NCI-H187 (cell line): Measurements from ENCODE around the gene PPT2.
"Not testable (repeated sequence)": the region's sequence is repeated elsewhere in the genome, so short reads cannot be mapped to it uniquely, and the experiment has no call there.

Experiments used
- DNase-seq, 2 experiments: peaks; one replicate each; lab custom pipeline; 2025; lab: John Stamatoyannopoulos, UW

Gene PPT2

GRCh38 chr6:32189742-32190053, 35.8 kb downstream of the PPT2 start:
- no peak for DNase-seq

DNA sequence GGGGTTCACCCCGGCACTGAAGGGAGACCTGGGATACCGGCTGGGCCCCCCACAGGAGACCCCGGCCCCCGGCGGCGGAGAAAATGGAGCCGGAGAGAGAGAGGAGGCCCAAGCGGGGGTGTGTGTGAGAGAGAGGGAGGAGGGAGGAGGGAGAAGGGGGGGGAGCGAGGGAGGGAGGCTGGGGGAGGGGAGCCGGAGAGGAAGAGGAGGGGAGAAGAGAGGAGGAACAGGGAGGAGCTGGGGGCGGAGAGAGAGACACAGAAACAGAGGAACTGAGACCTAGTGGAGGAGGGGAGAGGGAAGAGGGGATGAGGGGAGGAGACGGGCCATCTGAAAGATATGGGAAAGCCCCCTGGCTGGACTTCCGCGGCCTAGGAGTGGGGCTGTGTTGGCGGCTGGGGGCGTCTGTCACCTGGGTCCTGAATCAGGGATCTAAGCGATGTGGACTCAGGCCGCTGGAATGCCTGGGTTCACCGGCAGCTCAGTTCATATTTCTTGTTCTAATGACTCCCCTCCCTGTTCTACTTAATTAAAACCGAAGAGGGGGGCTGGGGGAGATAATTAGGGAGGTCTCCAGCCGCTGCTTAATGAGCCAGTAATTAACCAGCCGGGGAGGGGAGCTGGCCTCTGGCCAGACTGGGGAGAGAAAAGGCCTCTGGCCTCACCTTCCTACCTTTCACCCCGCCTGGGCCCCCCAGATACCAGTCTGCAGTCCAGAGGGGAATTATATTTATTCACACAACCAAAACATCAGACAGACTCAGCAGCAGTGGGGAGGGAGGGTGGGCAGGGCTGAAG, 36.3 kb downstream of the PPT2 start, which contains the start of gene PBX2:
Gene PBX2, minus strand, starts transcription at position 149 of the 798 bp plus-strand sequence. CDS start 287 bp downstream, outside the sequence.
- peak; percentile 20 to 36 for DNase-seq

DNA sequence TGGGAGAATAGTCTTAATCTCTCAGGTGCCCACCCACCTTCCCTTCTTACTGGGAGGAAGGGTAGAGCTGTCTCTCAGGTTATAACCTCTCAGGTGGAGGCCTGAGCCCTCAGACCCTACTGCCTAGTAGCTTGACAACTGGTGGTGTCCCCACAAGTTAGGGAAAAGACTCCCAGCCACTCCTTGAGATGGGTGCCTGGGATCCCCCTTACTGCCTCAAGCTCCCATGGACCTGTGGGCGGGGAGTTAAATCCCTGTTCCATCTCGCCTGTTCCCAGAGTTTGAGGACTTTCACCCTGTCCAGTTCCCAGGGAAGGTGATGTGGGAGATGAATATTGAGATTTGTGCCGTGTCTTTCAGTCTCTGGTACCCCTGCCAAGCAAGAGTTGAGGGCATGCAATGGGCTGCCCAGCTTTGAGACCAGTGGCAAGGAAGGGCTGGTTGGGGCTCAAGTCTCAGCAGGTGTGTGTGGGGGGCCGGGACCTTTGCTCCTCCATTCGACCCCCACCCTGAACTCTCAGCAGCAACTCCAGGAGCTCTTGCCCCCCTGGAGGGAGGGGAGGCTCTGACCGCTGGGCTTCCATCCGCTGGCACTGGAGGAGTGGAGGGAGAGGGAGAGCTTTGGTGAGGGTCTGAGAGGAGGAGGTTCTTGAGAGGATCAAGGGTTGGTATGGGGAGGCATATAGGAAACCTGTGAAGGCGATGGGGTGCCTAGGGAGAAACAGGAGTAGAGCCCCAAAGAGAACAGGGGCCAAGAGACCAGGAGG, 37.2 kb downstream of the PPT2 start:
- no peak for DNase-seq

DNA sequence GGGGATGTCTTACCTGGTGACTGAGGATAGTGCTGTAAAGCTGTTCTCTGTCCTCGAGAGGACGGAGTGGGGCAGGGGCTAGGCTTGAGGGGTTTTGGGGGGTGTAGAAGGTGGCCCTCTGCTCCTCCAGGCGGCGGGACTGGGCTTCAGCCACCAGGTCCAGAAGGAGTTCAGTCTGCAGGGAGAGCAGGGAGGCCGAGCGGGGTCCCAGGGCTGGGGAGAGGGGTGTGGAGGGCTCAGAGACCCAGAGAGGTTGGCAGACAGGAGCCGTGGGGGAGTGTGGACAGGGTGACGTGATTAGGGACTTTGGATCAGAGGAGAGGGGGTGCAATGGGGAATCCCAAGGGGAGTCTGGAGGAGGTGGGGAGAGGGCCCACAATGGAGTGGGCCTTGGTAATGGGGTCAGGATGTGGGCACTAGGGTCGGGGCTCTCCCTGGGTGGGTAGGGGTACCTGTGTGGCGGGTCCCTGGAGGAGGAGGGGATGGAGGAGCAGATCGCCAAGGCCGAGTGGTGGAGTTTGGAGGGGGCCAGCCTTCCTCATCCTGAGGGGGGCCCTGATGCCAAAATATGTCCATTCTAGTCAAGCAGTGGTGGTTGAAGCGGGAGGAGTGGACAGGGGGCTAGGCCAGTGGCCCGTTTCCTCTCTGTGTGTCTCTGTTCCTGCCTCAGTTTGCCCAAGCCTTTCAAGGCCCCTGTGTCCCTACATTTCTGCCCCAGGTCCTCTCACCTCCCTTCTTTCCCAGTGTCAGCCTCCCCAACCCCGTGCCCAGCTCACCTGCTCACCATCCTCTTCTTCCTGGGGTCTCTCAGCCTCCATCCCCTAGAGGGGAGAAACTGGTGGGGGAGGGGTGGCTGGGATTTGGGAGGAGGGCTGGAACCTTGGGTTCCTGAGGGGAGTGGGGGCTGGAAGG, 38.0 kb downstream of the PPT2 start:
- no peak for DNase-seq

GRCh38 chr6:32192608-32193039, 38.7 kb downstream of the PPT2 start, which contains the start of gene GPSM3:
Gene GPSM3 (minus strand): TSS chr6:32192643. CDS start chr6:32192513, 130 bp downstream.
- no peak for DNase-seq

DNA sequence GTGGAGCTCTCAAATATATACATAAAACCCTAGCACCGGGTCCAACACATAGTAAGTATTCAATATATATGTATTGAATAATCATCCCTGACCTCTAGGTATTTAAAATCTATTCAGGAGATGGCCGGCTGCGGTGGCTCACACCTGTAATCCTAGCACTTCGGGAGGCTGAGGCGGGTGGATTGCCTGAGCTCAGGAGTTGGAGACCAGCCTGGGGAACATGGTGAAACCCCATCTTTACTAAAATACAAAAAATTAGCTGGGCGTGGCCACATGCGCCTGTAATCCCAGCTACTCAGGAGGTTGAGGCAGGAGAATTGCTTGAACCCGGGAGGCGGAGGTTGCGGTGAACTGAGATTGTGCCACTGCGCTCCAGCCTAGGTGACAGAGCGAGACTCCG, 39.2 kb downstream of the PPT2 start:
- DNase-seq, result not testable (repeated sequence)

- no peak for DNase-seq
These were observed 40.4 kb downstream of the PPT2 start for GRCh38 chr6:32194388-32194787.

DNA sequence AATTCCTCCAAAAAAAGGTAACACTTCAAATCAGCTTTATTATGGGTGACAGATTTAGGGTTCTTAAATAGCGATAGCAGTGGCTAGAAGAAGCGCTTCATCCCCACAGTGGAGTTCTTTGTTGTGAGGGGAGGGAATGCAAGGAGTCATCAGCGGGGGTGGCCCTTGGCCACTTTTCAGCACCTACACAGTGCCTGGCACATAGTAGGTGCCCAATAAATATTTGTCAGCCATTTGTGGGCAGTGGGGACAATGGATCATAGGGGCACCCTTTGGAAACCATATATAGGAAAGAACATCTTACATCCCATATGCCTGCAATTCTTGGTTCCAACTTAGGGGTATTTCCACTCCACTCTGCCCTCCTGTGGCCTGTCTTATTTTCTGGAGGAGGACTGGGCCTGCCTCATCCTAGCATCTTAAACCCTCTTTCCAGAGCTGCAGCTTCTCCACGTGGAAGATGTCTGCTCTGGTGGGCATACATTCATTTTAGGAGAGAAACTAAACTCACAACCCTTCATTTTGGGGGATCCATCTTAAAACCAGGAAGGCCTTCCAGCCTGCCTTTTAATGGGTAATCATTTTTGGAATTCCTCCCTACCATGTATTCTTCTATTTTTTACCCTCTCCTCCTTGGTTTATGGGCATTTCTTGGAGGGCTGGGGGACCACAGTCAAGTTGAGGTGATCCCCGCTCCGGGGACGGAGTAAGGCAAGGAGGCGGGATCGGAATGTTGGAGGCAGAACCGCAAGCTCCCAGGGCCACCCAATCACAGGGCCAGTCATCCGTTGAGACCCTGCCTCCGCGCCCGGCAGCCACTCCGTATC, 41.1 kb downstream of the PPT2 start:
- DNase-seq, result no peak

DNA sequence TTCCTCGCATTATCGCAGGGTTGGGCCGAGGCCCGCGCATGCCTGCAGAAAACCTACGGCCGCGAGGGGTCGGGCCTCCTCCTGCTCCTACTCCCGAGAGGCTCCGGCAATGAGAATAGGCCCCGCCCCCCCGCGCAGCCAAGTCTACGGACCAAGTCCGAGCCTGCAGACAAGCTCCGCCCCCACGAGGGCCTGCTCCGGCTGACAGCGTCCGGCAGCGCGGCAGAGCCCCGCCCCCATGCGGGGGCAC, 41.6 kb downstream of the PPT2 start:
- peak; percentile 97 to 99 for DNase-seq

GRCh38 chr6:32195902-32196681, 42.2 kb downstream of the PPT2 start:
- peak in 1 of 2 experiments; percentile 8 for DNase-seq

GRCh38 chr6:32196682-32197616, 43.0 kb downstream of the PPT2 start:
- DNase-seq, result no peak

- no peak for DNase-seq
These were observed 44.4 kb downstream of the PPT2 start for GRCh38 chr6:32198345-32198696.

DNA sequence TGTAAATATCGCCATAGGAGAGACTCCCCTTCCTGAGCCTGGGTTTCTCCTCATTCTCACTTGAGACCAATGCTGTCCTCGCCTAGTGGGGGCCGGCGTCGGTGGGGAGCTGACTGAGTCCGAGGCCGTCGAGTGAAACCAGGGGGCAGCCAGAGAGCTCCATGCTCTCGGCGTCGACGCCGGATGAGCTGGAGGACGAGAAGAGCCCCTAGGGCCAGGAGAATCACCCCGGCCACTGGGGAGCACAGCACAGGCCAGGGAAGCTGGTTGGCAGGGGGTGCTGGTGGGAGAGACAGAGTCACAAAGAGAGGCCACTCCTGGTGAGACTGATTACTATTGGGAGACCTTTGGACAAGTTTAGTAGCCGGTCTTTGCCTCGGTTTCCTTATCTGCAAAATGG, 44.9 kb downstream of the PPT2 start:
- no peak for DNase-seq

DNA sequence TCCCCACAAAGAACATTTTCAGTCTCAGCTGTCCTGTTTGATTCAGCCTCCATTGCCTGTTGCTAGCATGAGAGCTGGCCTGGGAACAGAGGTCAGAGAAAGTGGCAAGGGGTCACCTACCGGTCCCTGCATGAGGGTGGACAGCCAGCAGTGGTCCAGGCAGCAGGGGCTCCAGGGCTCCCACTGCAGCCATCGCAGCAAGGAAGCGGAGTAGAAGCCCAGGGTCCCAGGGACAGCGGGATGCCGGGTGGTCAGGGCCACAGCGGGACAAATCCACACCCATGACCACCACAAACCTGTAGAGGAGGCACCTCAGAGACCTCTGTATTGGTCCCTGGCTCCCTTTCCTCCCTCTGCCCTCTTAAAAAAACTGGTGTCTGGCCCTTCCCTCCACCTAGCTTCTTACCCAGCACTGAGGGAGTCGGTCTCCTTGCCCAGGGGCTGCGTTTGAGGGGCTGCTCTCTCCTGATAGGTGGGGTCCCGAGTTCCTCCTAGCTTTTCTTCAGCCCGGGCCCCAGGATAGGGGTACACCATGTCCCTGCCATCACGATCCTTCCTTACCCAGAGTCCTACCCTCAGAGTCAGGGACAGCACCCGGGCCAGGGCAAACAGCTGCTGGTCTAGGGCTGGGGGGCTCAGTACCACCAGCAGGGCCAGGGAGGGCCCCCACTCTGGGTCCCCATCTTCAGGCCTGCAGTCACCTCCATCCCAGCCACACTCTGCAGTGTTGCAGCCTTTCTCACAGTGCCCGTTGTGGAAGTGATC, 47.0 kb downstream of the PPT2 start:
- DNase-seq, result no peak

- DNase-seq, result no peak
These were observed 48.2 kb downstream of the PPT2 start for GRCh38 chr6:32202186-32202585.

- DNase-seq, result no peak
These were observed 49.7 kb downstream of the PPT2 start for GRCh38 chr6:32203426-32204267.

DNA sequence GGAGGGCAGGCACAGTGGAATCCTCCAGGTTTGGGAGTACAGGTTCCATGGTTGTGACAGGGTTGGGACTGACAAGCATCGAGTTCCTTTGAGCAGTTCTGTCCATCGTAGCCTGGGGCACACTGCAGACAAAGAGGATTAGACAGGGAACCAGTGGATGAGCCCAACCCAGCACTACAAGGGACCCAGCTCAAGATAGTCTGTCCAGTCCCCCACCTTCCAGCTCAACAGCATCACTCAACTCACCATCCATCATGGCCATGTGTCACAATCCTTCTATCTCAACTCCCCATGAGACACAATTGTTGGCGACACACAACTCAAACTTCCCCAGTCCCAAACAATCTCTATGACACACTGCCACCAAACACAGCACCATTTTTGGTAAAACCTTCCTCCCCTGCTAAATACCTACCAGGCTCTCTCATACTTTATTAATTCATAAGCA, 50.4 kb downstream of the PPT2 start:
- DNase-seq, result no peak

- DNase-seq, result no peak
These were observed 55.1 kb downstream of the PPT2 start for GRCh38 chr6:32208996-32209395.
